SK-MEL-5 (cell line): ENCODE measurements around the gene KCNG4. TPM values are rescaled to one million over a fixed set of nuclear protein-coding genes. Genes with fewer than 3 reads are reported as not detected.
A peak's percentile ranks its signal among the peaks of the same experiment; 100 is the strongest.

Experiments used
- DNase-seq: peaks from one replicate; pipeline ENCODE4 v3.0.0-alpha.2; 2016; ENCODE audit warnings: low read depth, low spot score
- in situ Hi-C: cut with HindIII; loops from 2 replicates; pipeline ENCODE4 v1.10.0; 2016; ENCODE audit warnings: low sequenced_read_pairs, high pct_unique_total_duplicates, low pct_unique_long_range_greater_than_20kb
- total RNA-seq: library from RNA; depleted of rRNA; stranded (reverse); fragments of >200 nt; shearing (Covaris generic); gene quantifications from 2 replicates; pipeline ENCODE4 v1.2.3, GENCODE V29; 2014

Gene KCNG4
- total RNA-seq, 1 experiment from 2014 or later: 3.3 TPM

DNA sequence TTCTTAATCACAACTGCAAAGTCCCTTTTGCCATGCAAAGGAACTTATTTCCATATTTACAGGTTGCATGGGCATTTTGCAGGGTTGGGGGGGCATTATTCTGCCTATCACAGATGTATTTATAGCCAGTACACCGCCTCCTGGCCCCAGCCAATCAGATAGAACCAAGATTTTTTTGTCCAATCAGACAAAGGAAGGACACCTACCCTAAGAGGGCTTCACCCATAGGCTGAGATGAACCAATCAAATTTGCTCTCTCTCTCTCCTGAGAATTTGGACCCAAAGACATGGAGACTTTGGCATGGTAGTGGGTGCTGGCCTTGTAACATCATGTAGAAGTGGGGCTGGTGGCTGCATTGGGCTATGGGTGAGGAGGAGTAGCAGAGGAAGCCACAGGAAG, 3.9 kb upstream of the KCNG4 start:
- peak; percentile 29 for DNase-seq
- in situ Hi-C loops: no loop called here

DNA sequence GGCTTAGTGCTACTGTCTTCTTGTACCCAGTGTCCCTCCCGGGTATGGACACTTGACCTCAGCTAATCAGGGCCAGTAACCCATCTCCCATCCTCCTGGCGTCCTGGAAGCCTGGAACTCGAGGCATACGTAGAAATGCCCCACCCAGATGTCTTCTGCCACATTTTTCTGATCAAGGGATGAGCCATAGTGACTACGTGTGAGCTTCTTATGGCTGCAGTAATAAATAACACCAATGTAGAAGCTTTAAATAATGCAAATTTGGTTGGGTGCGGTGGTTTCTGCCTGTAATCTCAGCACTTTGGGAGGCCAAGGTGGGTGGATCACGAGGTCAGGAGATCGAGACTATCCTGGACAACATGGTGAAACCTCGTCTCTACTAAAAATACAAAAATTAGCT, 3.0 kb upstream of the KCNG4 start:
- no peak for DNase-seq
- in situ Hi-C loops: no loop called here

DNA sequence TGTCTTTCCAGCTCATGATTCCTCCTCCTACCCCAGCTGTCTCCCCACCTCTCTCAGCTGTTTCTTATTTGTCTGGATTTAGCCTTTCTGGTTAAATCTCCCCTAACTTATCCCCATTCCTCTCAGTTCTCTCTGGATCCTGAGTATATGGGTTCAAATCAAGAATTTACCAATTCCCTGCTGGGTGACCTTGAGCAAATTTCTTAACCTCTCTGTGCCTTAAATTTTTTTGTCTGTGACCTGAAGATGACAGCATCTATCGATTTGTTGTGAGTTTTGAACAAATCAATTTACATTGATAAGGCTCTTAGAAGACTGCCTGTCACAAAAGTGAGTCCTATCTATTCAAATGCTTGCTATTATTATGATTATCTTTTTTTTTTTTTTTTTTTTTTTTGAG, 2.0 kb upstream of the KCNG4 start:
- in situ Hi-C loops: no loop called here
- DNase-seq: no peak

DNA sequence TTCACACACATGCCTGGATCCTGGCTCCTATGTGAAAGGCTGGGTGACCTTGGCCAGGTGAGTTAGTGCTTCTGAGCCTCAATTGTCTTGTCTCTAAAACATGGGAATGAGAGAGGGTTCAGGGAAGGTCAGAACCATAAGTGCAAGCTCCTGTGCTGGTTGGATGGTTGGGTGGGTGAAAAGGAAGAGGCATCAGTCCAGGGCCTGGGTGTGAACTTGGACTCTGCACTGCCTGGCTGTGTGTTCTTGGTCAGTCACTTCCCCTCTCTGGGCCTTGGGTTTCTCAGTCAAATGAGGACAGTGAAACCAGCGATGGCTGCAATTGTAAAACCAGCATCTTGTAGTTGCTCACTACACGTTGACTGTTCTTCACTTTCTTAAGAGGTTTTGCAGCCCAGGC, 643 bp upstream of the KCNG4 start:
- in situ Hi-C loops: no loop called here

DNA sequence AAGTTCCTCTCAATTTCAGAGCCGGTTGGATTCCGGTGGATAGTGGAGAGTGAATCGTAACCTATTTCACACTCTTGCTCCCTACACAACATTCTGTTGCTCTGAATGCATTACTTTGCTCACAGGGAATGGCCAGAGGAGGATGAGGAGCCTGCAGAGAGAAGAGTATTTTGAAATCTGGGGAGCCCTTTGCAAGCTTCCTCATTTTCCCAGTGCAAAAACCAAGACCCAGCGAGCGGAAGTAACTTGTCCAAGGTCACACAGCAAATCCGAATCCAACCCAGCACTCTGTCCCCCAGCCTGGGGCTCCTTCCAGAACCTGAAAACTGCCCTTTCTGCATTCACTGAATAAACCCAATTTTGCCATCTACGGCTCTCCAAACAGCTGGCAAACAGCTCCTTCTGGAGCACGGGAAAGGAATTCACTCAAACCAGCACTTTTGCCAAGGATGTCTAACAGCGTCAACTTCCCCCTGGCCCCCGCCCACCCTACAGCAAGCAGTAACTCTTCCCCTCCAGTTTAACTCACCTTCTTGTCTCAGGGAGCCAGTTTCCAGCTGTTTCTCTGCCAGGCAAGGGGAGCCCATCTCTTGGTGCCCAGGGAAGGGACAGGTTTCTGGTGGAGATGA, 557 bp downstream of the KCNG4 start:
- in situ Hi-C loops: no loop called here
- DNase-seq: no peak

More for the DNA sequence above, 643 bp upstream of the KCNG4 start:
- no peak for DNase-seq

DNA sequence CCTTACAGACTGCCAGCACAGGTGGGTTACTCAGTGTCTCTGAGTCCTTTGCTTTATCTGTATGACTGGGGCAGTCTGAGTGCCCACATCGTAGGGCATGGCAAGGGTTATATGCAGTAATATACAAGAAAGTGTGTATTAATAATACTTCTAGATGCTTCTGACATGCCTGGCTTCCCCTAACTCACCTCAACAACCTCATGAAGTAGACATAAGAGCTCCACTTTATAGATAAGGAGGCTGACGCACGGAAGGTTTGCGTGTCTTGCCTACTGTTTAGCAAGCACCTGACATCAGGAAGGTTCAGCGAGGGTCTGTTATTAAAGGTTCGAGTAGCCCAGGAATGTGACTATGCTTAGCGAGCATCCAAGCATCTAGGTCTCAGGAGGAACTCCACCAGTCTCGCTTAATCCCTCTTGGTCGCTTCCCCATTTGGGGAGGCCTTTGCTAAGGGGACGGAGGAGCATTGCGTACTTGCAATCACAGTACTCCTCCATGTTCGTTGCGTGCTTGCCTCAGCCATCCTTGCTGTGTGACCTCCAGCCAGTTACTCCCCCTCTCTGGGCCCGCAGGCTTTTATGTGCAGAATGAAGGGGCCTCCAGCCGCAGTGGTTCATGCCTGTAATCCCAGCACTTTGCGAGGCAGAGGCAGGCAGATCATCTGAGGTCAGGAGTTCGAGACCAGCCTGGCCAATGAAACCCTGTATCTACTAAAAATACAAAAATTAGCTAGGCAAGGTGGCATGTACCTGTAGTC, 1.6 kb downstream of the KCNG4 start:
- no peak for DNase-seq
- in situ Hi-C loops: no loop called here

DNA sequence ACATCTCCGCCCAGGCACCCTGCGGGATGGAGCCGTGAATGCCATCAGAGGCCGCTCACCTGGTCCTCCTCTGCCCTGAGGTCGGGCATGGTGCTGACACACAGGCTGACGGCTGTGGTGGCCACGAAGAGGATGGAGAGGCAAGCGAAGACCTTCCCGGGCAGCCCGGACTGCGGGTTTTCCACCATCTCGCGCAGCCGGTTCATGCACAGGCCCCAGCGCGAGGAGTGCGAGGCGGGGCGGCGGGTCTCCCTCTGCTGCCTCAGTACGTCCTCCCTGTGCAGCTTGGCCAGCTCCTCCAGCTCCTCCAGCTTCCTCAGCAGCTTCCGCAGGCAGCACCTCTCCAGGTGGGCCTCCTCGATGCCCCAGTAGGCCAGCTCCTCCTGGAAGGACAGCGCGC, 3.1 kb downstream of the KCNG4 start:
- in situ Hi-C loops: no loop called here
- DNase-seq: no peak

DNA sequence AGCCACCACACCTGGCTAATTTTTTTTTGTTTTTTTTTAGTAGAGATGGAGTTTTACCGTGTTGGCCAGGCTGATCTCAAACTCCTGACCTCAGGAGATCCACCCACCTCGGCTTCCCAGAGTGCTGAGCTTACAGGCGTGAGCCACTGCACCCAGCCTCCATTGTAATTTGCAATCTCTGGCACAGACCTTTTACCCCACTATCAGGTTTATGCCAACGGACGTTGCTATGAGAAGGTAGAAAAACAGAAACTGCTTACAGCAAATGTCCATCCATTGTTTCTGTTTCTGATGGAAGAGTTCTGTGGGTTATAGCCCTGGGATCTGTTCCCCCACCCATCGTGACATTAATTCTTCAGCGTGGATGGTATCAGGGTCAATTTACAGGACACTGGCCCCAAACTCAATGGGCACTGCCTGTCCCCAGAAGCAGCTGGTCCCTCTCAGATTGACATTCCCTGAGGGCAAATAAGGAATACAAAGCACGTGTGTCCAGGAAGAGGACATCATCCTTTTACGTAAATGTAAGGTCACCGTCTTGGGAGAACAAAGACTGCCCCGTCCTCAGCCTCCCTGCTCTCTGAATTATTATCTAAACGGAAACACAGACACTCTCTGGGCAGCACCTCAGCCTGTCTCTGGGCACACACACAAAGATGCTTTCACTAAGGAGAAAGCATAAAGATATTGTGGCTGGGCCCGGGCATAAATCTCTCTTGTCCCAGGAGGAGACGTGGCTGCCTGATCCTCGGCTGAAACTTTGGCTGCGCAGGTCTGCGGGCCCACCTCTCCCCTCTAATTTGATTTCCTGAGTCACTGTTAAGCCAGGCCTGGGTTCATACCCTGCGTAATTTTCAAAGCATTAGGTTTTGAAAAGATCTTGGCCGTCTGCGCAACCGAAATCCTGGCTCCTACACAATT, 5.2 kb downstream of the KCNG4 start:
- in situ Hi-C loops: no loop called here

DNA sequence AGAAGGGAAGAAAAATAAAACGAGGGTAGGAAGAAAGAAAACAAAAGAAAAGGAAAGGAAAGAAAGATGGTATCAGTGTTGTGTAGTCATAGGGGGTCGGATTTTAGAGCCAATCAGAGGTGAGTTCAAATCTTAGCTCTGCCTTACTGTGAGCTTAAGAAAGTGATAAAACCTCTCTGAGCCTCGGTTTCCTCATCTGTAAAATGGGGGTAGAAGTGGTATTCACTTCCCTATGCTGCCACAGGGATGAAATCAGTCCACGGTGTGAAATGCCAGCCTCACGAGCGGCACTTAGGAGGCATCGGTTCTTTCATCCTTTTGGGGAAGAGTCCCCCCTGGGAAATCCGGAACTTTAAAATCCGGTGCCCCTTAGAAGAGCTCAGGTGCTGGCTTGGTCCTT, 6.1 kb downstream of the KCNG4 start:
- DNase-seq: no peak
- in situ Hi-C loops: no loop called here

More for the DNA sequence above, 5.2 kb downstream of the KCNG4 start:
- DNase-seq: peak; percentile 93

DNA sequence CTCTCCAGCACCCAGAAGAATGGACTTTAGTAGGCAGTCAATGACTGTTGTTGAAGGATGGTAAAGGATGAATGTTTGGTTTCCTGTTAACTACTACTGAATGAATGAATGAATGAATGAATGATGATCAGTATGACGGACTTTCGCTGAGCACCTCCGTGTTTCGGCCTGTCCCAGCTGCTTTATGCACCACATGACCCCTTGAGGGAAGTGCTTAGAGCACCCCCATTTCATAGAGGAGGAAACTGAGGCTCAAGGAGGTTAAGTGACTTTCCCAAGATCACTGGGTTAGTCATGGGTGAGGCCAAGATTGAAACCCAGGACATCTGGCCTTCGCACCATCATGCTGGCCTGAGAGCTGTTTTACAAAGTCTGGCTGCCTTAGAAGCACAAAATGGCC, 6.8 kb downstream of the KCNG4 start:
- in situ Hi-C loops: no loop called here
- no peak for DNase-seq

DNA sequence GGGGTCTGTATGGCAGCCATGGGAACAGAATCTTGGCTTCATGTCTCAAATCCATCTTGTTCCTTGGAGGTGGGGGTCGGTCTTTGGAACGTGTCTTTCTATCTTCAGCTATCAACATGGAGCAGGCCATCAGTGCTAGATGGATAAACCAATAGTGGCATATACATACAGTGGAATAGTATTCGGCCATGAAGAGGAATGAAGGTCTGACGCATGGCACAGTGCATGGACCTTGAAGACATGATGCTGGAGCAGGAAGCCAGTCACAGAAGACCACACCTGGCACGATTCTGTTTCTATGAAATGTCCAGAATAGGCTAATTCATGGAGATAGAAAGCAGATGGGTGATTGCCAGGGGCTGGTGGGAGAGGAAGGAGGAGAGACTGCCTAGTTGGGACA, 7.8 kb downstream of the KCNG4 start:
- in situ Hi-C loops: no loop called here
- no peak for DNase-seq

DNA sequence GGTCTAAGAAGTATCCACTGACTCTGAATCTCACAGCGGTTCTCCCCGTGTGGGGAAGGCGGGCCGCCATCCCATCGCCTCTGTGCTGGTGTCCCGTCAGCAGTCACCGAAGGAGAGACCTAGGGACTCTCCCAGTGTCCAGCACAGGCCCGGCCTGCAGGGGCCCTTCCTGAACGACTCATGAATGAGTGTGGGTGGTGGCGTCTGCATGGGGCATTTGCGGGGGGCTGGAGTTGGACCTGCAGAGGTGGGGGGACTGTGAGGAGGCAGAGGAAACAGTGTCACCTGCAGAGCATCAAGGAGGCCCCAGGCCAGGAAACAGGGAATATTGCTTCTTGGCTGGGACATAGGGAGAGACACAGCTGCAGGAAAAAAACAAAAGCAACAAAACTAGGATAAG, 10.3 kb downstream of the KCNG4 start:
- in situ Hi-C loops: no loop called here
- no peak for DNase-seq

DNA sequence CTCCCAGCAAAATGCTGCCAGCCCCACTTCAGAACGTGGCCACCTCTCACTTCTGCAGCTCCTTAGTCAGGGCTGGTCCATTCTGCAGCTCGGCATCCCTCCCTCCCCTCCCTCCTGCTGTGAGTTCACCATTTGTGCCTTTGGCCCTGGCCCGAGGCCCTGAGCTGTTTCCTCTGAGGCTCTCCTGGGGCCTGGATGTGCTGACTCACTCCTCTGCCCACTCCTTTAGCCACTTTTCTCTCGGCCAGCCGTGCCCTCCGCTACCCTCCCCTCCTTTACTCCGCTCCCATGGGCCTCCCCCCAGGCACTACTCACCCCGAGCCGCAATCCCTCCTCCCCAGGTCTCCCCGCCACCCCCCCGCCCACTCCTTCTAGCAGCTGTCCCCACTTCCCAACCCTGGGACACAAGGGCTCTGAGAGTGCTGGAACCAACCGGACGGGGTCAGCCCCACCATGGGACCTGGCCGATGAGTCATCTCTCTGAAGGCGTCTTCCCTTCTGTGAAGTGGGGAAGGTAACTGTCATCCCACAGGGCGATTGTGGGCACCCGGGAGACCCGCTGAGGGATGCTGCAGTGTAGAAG, 11.5 kb downstream of the KCNG4 start:
- in situ Hi-C loops: no loop called here
- DNase-seq: peak; percentile 57

DNA sequence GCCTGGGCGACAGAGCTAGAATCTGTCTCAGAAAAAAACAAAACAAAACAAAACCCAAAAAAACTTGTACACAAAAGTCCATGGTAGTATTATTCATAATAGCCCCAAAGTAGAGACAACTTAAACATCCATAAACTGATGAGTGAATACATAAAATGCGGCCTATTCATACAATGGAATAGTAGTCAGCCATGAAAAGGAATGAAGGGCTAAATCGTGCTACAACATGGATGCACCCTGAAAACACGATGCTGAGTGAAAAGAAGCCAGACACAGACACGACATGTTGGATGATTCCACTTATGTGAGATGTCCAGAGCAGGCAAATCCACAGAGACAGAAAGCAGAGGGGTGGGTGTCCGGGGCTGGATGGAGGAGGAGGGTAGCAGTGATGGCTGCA, 12.3 kb downstream of the KCNG4 start:
- DNase-seq: no peak

DNA sequence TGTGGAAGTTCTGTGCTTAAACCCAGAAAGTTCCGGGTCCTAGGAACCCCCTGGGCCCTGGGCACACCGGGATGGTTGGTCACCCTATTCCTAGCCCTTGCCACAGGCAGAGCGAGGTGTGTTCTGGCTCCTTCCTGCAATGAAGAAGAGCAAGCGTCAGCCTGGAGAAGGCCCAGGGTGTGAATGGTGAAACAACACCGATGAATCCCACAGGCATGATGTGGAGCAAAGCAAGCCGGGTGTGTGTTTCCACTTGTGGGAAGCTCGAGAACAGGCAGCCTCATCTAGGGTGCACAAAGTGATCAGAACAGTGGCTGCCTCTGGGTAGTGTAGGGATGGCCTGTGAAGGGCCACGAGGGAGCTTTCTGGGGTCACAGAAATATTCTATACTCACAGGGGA, 13.8 kb downstream of the KCNG4 start:
- in situ Hi-C loops: no loop called here
- DNase-seq: no peak

More for the DNA sequence above, 12.3 kb downstream of the KCNG4 start:
- in situ Hi-C loops: no loop called here

DNA sequence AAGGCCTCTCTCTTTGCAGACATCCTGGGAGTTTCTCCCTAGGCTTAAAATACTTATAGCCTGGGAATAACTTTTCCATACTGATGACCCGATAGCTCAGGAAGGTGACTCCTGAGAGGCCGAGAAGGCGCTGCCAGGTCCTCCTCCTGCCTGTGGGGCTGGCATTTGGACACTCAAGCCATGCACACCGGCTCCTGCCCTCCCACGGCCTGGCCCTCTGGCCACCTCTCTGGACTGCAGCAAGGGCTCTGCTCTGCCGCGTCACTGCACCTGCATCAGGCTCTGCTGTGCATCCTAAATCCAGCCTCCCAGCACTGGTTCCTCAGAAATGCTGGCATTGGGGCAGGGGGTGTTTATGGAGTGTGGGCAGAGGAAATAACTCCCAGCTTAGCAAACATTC, 14.2 kb downstream of the KCNG4 start:
- DNase-seq: no peak
- in situ Hi-C loops: no loop called here

DNA sequence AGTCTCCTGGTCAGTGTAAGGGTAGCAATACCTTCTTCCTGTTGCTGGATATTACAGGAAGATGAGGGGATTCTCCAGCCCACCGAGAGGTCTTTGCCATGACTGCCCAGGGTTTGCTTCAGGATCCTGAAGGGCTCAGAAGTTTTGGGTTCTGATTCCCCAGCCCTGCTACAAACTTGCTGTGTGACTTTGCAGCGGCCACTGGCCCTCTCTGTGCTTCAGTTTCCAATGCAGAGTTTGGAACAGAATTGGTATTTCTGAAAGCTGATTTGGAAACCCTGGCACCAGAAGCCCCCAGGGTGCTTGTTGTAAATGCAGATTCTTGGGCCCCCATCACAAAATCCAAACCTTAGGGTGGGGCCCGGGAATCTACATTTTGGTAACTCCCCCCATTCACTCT, 14.7 kb downstream of the KCNG4 start:
- no peak for DNase-seq
- in situ Hi-C loops: no loop called here

DNA sequence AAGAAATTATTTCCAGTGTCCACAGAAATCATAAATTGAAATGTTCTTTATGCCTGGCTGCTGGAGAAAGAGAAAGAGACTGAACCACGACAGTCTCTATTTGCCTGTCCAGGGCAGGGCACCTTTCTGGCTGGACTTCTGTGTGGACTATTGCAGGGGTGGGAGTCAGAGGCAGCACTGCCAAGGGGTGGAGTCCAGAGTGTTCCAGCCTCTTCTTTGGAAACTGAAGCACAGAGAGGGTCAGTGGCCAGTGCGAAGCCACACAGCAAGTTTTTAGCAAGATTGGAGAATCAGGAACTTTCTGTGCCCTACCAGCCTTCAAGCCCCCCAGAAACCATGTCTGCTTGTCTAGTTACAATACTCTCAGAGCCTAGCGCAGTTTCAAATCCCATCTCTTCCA, 15.3 kb downstream of the KCNG4 start:
- no peak for DNase-seq
- in situ Hi-C loops: no loop called here
